ENCODE results near the gene SLC36A4. TPM values are rescaled to one million over a fixed set of nuclear protein-coding genes. Genes with fewer than 3 reads are reported as not detected.

Gene SLC36A4
- total and polyA plus RNA-seq, 2 of the 4 experiments (the other 2 are of a cell fraction): 9.2 to 13.1 TPM

- no peak overlapping the region for H2BK5ac ChIP-seq (ENCODE audit: low read depth, low read length, poor library complexity, severe bottlenecking)
- TF ChIP-seq BHLHE40 (IDR thresholded peaks at IDR 0.05; ENCODE audit: low read depth, low read length): no peak
- no peak for TF ChIP-seq RAD21 (IDR thresholded peaks at IDR 0.05; ENCODE audit: low read length)
- no peak overlapping the region for H2AK9ac ChIP-seq (replicated peaks; ENCODE audit: low read depth, low read length, poor library complexity)
- DNase-seq (no peak), ATAC-seq (ENCODE audit: low read depth) (no peak)
- no TSS peak for BruUV-seq (replicated peaks)
- intact Hi-C loops (cut with micrococcal nuclease) (no loop called here), in situ Hi-C loops (cut with MboI; ENCODE audit: low sequenced_read_pairs) (no loop called here), dilution Hi-C loops (cut with HindIII; ENCODE audit: low sequenced_read_pairs, unreplicated experiment) (no loop called here)
- no peak overlapping the region for H3K27ac ChIP-seq (ENCODE audit: insufficient read depth, low read length)
- no peaks in the 10 kb centered on the region for H3K9me1 ChIP-seq (ENCODE audit: insufficient read depth, low read length)
- H3K23ac ChIP-seq (ENCODE audit: low read depth, low read length): no peak overlapping the region
- no peaks in the 10 kb centered on the region for H3K79me1 ChIP-seq (ENCODE audit: low read depth in 1 of 2, low read length in 2 of 2)
- H2AFZ ChIP-seq (replicated peaks; ENCODE audit: low read length, poor library complexity): no peak overlapping the region
- H4K20me1 ChIP-seq (ENCODE audit: insufficient read depth, low read length): no peaks in the 10 kb centered on the region
- no peak overlapping the region for H3K4ac ChIP-seq (ENCODE audit: low read depth, low read length)
- H3K56ac ChIP-seq (ENCODE audit: extremely low read depth, insufficient read depth, low read length): no peak overlapping the region
- H2BK15ac ChIP-seq (ENCODE audit: low read depth, low read length): no peak overlapping the region
- H3K14ac ChIP-seq (replicated peaks; ENCODE audit: low read depth, low read length): no peak overlapping the region
- no peak overlapping the region for H2AK5ac ChIP-seq (ENCODE audit: low read depth, low read length)
- H3K18ac ChIP-seq (ENCODE audit: low read depth, low read length): no peak overlapping the region
- no peak overlapping the region for H2BK120ac ChIP-seq (ENCODE audit: low read depth, low read length)
- no peak overlapping the region for H4K5ac ChIP-seq (ENCODE audit: low read depth, low read length)
- no peak overlapping the region for H3K4me3 ChIP-seq (ENCODE audit: insufficient read depth, low read depth, low read length)
- POLR2A ChIA-PET (ENCODE audit: unreplicated experiment): no interaction called here
- WGBS, 2 experiments (ENCODE audit: extremely low coverage in 2 of 2, insufficient read length in 1 of 2): 63% methylated on average over 2 of the region's 2 CpGs; no CpG with 5 or more reads in 1 of the 2 experiments
- CTCF ChIA-PET: no interaction called here
- no peak overlapping the region for H2BK20ac ChIP-seq (ENCODE audit: low read depth, low read length)
- H3K4me1 ChIP-seq (ENCODE audit: control insufficient read depth, insufficient read depth, low read length): no peaks in the 10 kb centered on the region
- H3K36me3 ChIP-seq (ENCODE audit: control insufficient read depth, insufficient read depth, low read length): no peaks in the 10 kb centered on the region
- no peak overlapping the region for H4K91ac ChIP-seq (ENCODE audit: insufficient read depth, low read depth, low read length)
- H4K8ac ChIP-seq (ENCODE audit: low read depth in 2 of 2, low read length in 2 of 2): no peak overlapping the region
- no peak overlapping the region for H3K4me2 ChIP-seq (ENCODE audit: low read depth, low read length)
- H3K27me3 ChIP-seq (ENCODE audit: control insufficient read depth, insufficient read depth, low read length): peaks cover 2% of the 10 kb centered on the region; the same call in 1 of the 2 replicates
- 0 out of 2 replicates have a peak, but pooled peaks cover 4% of the 10 kb centered on the region for H3K9me3 ChIP-seq (ENCODE audit: control insufficient read depth, insufficient read depth, low read length)
- H3K9ac ChIP-seq (ENCODE audit: low read depth, low read length): no peak overlapping the region
Observed at GRCh38 chr11:93209466-93209865, 11.7 kb upstream of the SLC36A4 start.

All from IMR-90 (cell line).